GM18511 (cell line): Measurements from ENCODE around the gene PRH1.

ENCODE experiments used
- ATAC-seq: cut with Tn5 transposase; IDR thresholded peaks from one replicate; pipeline ENCODE4 v1.9.1; 2021; ENCODE audit warnings: mild to moderate bottlenecking, moderate library complexity; ENCODE audit not compliant: unreplicated experiment

PRH1 gene

DNA sequence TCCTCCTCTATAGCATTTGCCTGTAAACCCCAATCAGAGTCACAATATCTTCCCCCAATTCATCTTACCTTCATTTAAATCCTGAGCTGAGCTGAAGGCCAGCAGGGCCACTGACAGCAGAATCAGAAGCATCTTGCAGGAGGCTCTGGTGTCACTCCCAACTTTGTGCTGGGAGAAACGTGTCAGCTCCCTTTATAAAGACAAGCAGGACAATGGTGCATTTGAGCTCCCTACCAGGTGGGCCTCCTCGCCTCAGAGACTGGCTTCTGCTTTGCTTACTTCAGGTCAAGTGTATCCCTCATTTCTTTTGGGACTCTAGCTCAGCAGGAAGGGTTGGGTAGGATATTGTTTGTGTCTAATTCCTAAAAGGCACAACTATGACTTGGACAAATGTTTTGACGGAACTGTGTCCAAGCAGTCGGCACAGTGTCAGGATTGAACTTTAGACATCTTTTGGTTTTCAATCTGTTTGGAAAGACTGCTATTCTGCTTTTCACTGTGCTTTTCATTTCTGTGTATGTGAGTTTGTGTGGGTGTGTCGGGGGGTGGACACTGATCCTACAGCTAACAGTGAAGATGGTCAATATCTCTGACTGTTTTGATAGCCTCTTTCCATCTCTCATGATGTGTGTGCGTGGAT, at the start of gene PRH1:
PRH1 (minus strand) TSS at position 170 of the 640 bp plus-strand sequence; CDS start at position 132, 38 bp downstream.
- no peak for ATAC-seq

DNA sequence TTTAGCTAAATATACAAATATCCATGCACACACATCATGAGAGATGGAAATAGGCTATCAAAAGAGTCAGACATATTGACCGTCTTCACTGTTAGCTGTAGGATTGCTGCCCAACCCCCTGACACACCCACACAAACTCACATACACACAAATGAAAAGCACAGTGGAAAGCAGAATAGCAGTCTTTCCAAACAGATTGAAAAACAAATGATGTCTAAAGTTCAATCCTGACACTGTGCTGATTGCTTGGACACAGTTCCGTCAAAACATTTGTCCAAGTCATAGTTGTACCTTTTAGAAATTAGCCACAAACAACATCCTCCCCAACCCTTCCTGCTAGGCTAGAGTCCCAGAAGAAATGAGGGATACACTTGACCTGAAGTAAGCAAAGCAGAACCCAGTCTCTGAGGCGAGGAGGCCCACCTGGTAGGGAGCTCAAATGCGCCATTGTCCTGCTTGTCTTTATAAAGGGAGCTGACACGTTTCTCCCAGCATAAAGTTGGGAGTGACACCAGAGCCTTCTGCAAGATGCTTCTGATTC, 44.8 kb upstream of the PRH1 start, which contains the start of gene PRH2:
PRH2 (plus strand) TSS at position 491 of the 541 bp plus-strand sequence; CDS start at position 529, 38 bp downstream.
- ATAC-seq, result no peak

DNA sequence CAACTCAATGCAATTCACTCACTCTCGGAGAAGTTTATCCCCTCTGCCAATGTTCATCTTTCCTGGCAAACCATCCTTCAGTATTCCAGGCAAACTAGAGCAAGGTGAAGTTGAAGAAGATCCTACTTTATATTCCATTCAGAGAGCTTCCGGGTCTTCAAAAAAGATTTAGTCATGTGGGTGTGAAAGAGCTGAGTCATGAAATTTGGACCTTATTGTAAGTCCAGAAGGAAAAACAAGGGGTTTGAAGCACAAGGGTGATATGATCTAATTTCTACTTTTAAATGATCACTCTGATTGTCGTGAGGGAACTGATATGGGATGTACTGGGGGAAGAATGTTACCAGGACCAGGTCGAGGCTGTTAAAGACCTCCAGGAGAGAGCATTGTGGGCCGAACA, 42.2 kb upstream of the PRH1 start:
- no peak for ATAC-seq

- ATAC-seq, result no peak
These were observed 35.8 kb upstream of the PRH1 start for GRCh38 chr12:10919809-10920208.

DNA sequence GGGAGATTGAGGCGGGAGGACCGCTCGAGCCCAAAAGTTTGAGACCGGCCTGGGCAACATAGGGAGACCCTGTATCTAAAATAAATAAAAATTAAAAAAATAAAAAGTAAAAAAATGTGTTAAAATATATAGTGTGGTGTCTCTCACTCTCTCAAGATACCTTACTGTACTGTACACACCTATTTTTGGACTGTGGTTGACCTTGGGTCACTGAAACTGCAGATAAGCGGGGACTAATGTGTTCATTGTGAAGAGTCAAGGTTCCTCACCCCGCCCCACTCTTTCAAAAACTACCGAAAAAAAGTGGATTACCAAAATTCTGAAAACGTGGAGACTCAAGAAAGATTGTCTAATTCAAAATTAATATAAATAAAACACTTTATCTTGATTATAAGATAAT, 26.3 kb upstream of the PRH1 start:
- ATAC-seq, result no peak

GRCh38 chr12:10909462-10909861, 25.4 kb upstream of the PRH1 start, which contains the start of gene TAS2R13:
TAS2R13 (minus strand) TSS chr12:10909562; CDS start chr12:10909298, 264 bp downstream.
- ATAC-seq, result no peak

- ATAC-seq, result no peak
These were observed 20.6 kb upstream of the PRH1 start for GRCh38 chr12:10904686-10905085.

DNA sequence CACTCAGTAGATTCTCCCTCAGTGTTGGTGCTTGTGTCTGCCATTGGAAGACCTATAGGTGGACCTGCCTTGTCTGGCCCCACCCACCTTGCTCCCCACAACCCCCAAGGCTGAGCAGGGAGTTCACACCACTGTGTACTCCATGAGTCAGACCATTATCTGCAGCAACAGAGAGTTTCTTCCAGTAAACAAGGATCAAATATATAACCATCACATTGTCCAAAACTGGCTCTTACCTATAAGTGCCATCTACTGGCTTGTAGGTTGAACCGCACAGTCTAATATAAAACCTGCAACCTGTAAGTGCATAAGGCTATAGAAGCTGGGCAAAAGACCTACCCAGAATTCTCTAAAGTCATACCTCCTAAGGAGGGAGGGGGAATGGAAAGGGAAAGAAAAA, 17.4 kb upstream of the PRH1 start:
- no peak for ATAC-seq

- no peak for ATAC-seq
These were observed 16.9 kb upstream of the PRH1 start for GRCh38 chr12:10900972-10901371.

- no peak for ATAC-seq
These were observed 16.5 kb upstream of the PRH1 start for GRCh38 chr12:10900530-10900929.

GRCh38 chr12:10896854-10897253, 12.8 kb upstream of the PRH1 start:
- ATAC-seq, result no peak

- no peak for ATAC-seq
These were observed 7.9 kb upstream of the PRH1 start for GRCh38 chr12:10891937-10892336.

- ATAC-seq, result no peak
These were observed 5.2 kb upstream of the PRH1 start for GRCh38 chr12:10889226-10889625.

DNA sequence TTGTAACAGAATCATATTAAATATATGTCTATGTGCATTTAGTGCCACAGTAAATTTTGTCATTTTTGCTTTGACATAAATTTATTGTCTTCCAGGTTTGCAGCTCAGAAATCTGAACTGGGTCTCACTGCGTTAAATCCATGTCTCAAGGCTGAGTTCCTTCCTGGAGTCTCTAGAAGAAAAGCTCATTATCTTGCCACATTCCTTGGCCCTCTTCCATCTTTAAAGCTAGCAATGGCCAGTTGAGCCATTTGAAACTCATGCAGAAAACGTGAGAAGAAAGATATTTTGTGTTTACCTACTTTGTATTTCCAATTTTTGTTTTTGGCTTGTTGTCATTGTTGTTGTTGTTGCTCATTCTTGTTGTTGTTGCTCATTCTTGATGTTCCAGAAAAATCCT, 10.7 kb downstream of the PRH1 start:
- no peak for ATAC-seq

DNA sequence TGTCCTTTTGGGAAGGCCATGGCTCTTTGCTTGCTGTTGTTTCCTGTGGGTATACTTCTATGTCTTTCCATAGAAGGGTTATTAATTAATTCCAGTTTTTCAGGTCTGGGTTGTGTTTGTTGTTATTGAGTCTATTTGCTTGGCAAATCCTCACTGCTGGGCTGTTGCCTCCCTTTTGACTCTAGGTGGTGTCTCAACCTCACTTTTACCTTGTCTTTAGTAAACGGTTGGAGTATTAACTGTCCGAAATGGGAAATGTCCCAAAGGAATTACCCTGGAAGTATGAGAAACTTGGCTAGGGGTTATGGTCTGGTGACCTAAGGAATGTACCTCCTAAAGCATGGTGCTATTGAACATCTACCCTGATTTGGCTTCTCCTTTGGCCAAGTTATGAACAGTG, 16.7 kb downstream of the PRH1 start:
- ATAC-seq, result no peak

DNA sequence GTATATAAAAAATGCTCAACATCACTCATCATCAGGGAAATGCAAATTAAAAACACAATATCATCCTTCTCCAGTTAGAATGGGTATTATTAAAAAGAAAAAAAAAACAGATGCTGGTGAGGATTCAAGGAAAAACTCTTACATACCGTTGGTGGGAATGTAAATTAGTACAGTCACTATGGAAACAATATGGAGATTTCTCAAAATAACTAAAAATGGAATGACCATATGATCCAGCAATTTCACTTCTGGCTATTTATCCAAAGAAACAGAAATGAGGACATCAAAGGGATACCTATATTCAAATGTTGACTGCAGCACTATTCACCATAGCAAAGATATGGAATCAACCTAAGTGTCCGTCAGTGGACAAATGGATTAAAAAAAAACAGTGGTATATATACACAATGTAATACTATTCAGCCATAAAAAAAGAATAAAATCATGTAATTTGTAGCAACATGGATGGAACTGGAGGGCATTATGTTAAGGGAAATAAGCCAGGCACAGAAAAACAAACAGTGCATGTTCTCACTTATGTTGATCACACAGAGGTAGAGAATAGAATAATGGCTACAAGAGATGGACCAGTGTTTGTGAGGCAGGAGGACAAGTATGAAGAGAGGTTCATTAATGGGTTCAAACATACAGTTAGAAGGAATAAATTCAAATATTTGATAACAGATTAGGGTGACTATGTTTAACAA, 20.4 kb downstream of the PRH1 start:
- ATAC-seq, result no peak

DNA sequence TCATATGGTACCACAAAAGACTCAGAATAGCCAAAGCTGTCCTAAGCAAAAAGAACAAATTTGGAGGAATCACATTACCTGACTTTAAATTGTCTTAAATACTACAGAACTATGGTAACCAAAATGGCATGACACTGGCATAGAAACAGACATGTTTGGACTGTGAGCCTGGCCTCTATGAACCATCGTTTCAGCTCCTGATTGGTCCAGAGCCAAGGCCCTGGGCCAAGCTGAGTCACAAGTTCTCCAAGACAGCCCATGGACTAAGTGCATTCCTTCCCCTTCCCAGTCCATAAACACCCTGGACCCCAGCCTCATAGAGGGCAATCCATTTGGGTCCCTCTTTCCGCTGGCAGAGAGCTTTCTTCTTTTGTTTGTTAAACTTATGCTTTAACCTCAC, 22.7 kb downstream of the PRH1 start:
- ATAC-seq, result no peak

- no peak for ATAC-seq
These were observed 28.2 kb downstream of the PRH1 start for GRCh38 chr12:10855807-10856206.

GRCh38 chr12:10853776-10854175, 30.3 kb downstream of the PRH1 start:
- ATAC-seq, result no peak

- ATAC-seq, result no peak
These were observed 32.7 kb downstream of the PRH1 start for GRCh38 chr12:10851243-10851858.

GRCh38 chr12:10849425-10849878, 34.6 kb downstream of the PRH1 start, which contains the start of gene PRR4:
PRR4 (minus strand) TSS chr12:10849475; CDS start chr12:10849437, 38 bp downstream.
- ATAC-seq, result no peak
